ENCODE results near the gene KRT7. TPM values are rescaled to one million over a fixed set of nuclear protein-coding genes. Genes with fewer than 3 reads are reported as not detected.

KRT7 gene
- total RNA-seq, 1 experiment from 2014 or later: 10.0 TPM

DNA sequence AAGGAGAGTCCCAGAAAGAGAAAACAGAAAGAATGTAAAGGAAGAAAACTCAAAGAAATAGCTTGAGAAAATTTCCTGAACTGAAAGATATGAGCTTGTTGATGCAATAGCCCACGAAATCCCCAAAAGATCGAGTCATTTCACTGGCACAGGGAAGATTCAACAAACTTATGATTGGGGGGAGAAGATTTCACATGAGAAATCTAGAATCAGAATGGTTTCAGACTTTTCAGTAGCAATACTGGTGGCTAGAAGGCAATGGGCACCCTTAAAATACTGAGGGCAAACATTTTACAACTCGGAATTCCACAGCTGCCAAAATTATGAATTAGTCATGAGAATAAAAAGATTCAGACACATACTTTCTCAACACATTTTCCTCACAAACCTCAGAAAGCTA lies 8.9 kb upstream of the KRT7 start:
- DNase-seq: no peak
- Histone ChIP-seq H4K5ac (ENCODE audit: insufficient read length, low read depth, low read length) (no peak overlapping the region), H3K27me3 (ENCODE audit: insufficient read depth, low read length) (no peaks in the 10 kb centered on the region; the same call in 1 of the 2 replicates), H3K4me1 (ENCODE audit: insufficient read depth, low read length) (no peaks in the 10 kb centered on the region), H3T11ph (ENCODE audit: low read length) (no peak overlapping the region), H3K4me2 (ENCODE audit: insufficient read depth, insufficient read length, low read length) (no peak overlapping the region), H2BK5ac (ENCODE audit: insufficient read length, low read length) (no peak overlapping the region), H2BK12ac (ENCODE audit: insufficient read length, low read depth, low read length) (no peak overlapping the region), H3K9ac (ENCODE audit: extremely low read depth, insufficient read length, low read length) (no peak overlapping the region), H2AFZ (ENCODE audit: low read length) (no peak overlapping the region), H3K23me2 (ENCODE audit: insufficient read length, low read depth, low read length, poor library complexity, severe bottlenecking) (no peaks in the 10 kb centered on the region), H2AK5ac (ENCODE audit: insufficient read length, low read length) (no peak overlapping the region), H3K27ac (ENCODE audit: insufficient read length, low read depth, low read length) (no peak overlapping the region), H4K91ac (ENCODE audit: insufficient read length, low read depth, low read length) (no peak overlapping the region), H4K8ac (replicated peaks; ENCODE audit: insufficient read length, low read depth, low read length) (no peak overlapping the region), H3K56ac (ENCODE audit: insufficient read length, low read depth, low read length) (no peak overlapping the region), H3K18ac (ENCODE audit: insufficient read length, low read depth, low read length) (no peak overlapping the region), H2BK120ac (ENCODE audit: low read depth, low read length, poor library complexity, severe bottlenecking) (no peak overlapping the region), H3K79me2 (ENCODE audit: insufficient read depth, low read length) (no peaks in the 10 kb centered on the region), H3K79me1 (ENCODE audit: insufficient read depth, low read depth, low read length, poor library complexity, severe bottlenecking) (no peaks in the 10 kb centered on the region), H3K23ac (ENCODE audit: insufficient read length, low read depth, low read length) (no peak overlapping the region), H2BK15ac (ENCODE audit: low read depth, low read length) (no peak overlapping the region), H3K4ac (ENCODE audit: low read depth, low read length) (no peak overlapping the region), H4K20me1 (ENCODE audit: control insufficient read depth, insufficient read depth, insufficient read length) (no peaks in the 10 kb centered on the region), H3K14ac (ENCODE audit: insufficient read depth, low read length) (no peak overlapping the region), H2BK20ac (ENCODE audit: low read depth, low read length, poor library complexity, severe bottlenecking) (no peak overlapping the region), H3K9me3 (ENCODE audit: control insufficient read depth, low read depth, low read length) (no peaks in the 10 kb centered on the region)
- Mint-ChIP-seq H3K36me3 (ENCODE audit: insufficient read depth in 1 of 3, low read depth in 3 of 3) (no peaks in the 10 kb centered on the region), H3K9me3 (no peaks in the 10 kb centered on the region), H3K4me3 (no peak overlapping the region), H3K27me3 (ENCODE audit: low read depth) (peaks cover 37% of the 10 kb centered on the region), H3K4me1 (peaks cover 0 to 4% of the 10 kb centered on the region in 2 experiments; a peak in 1 of 4 replicates), H3K27ac (no peak overlapping the region)
- TF ChIP-seq CTCF (conservative IDR thresholded peaks at IDR 0.05): no peak
- no CpG with 5 or more reads among the region's 3 CpGs for WGBS (ENCODE audit: extremely low coverage, insufficient read length, low lambda C conversion rate)
